Measurements from ENCODE around the gene SPINT2. TPM values are rescaled to one million over a fixed set of nuclear protein-coding genes. Genes with fewer than 3 reads are reported as not detected.
A peak's percentile ranks its signal among the peaks of the same experiment; 100 is the strongest.
"Not testable (repeated sequence)": the region's sequence is repeated elsewhere in the genome, so short reads cannot be mapped to it uniquely, and the experiment has no call there.

SPINT2 gene
- total RNA-seq, 1 donor from 2014 or later: 9.2 TPM

- Mint-ChIP-seq H3K4me1 (peaks cover 33% of the 10 kb centered on the region), H3K27ac (ENCODE audit: unreplicated experiment) (no peak overlapping the region), H3K27me3 (ENCODE audit: low read depth) (peaks cover 44% of the 10 kb centered on the region), H3K36me3 (ENCODE audit: low read depth) (no peaks in the 10 kb centered on the region), H3K4me3 (peak overlapping the region; percentile 38), H3K9me3 (no peaks in the 10 kb centered on the region)
- no peak for DNase-seq (ENCODE audit: low read depth, low spot score)
- no peak for TF ChIP-seq CTCF (conservative IDR thresholded peaks at IDR 0.05)
Observed at GRCh38 chr19:38255383-38256014, 8.9 kb upstream of the SPINT2 start.

GRCh38 chr19:38261942-38262341, 2.4 kb upstream of the SPINT2 start:
- peaks cover 24% of the 10 kb centered on the region for H3K4me1 Mint-ChIP-seq
- H3K27ac Mint-ChIP-seq (ENCODE audit: unreplicated experiment): not testable (repeated sequence)

GRCh38 chr19:38262585-38263268, 1.6 kb upstream of the SPINT2 start:
- no peak for DNase-seq (ENCODE audit: low read depth, low spot score)
- peaks cover 31% of the 10 kb centered on the region for H3K4me1 Mint-ChIP-seq
- peak overlapping the region; percentile 73 for H3K4me3 Mint-ChIP-seq
- peaks cover 36% of the 10 kb centered on the region for H3K27me3 Mint-ChIP-seq (ENCODE audit: low read depth)
- no peak overlapping the region for H3K27ac Mint-ChIP-seq (ENCODE audit: unreplicated experiment)
- TF ChIP-seq CTCF (conservative IDR thresholded peaks at IDR 0.05): no peak
- no peaks in the 10 kb centered on the region for H3K9me3 Mint-ChIP-seq
- H3K36me3 Mint-ChIP-seq (ENCODE audit: low read depth): no peaks in the 10 kb centered on the region

More at GRCh38 chr19:38261942-38262341, 2.4 kb upstream of the SPINT2 start:
- not testable (repeated sequence) for DNase-seq (ENCODE audit: low read depth, low spot score); H3K36me3 Mint-ChIP-seq (ENCODE audit: low read depth); H3K9me3 Mint-ChIP-seq; H3K4me3 Mint-ChIP-seq
- H3K27me3 Mint-ChIP-seq (ENCODE audit: low read depth): peaks cover 38% of the 10 kb centered on the region

- no peak for DNase-seq (ENCODE audit: low read depth, low spot score)
- Mint-ChIP-seq H3K27me3 (ENCODE audit: low read depth) (peaks cover 32% of the 10 kb centered on the region), H3K27ac (ENCODE audit: unreplicated experiment) (no peak overlapping the region), H3K4me1 (peaks cover 37% of the 10 kb centered on the region), H3K4me3 (peak overlapping the region; percentile 69), H3K36me3 (ENCODE audit: low read depth) (no peaks in the 10 kb centered on the region), H3K9me3 (no peaks in the 10 kb centered on the region)
- no peak for TF ChIP-seq CTCF (conservative IDR thresholded peaks at IDR 0.05)
Observed at GRCh38 chr19:38263689-38264485, 486 bp upstream of the SPINT2 start.

GRCh38 chr19:38265213-38265861, 964 bp downstream of the SPINT2 start:
- Mint-ChIP-seq H3K4me3 (peak overlapping the region; percentile 76), H3K27ac (ENCODE audit: unreplicated experiment) (no peak overlapping the region), H3K27me3 (ENCODE audit: low read depth) (peaks cover 28% of the 10 kb centered on the region), H3K9me3 (no peaks in the 10 kb centered on the region), H3K4me1 (peaks cover 42% of the 10 kb centered on the region), H3K36me3 (ENCODE audit: low read depth) (no peaks in the 10 kb centered on the region)
- DNase-seq (ENCODE audit: low read depth, low spot score): no peak
- peak; percentile 3 for TF ChIP-seq CTCF (conservative IDR thresholded peaks at IDR 0.05)
